Thyroid gland (tissue), 4 donors: ENCODE results near the gene UBXN2A.

Experiments
- POLR2A ChIP-seq, 2 donors: fragments of 450-650 bp; IDR thresholded peaks; one replicate each; pipeline ENCODE4 v1.6.1; 2017; ENCODE audit warnings: antibody characterized with exemption in 2 of 2, mild to moderate bottlenecking in 2 of 2, moderate library complexity in 1 of 2
- TF ChIP-seq, protein P1 (sequence below), 6 experiments: fragments of 200-600 bp in 3 of 6; fragments of 450-650 bp in 3 of 6; sonication (generic) in 3 of 6; IDR thresholded peaks; one replicate each; pipeline ENCODE4 v1.5.1; 2016 to 2019; ENCODE audit warnings: antibody characterized with exemption in 6 of 6, mild to moderate bottlenecking in 2 of 6, inconsistent platforms in 1 of 6, moderate library complexity in 1 of 6

DNA sequence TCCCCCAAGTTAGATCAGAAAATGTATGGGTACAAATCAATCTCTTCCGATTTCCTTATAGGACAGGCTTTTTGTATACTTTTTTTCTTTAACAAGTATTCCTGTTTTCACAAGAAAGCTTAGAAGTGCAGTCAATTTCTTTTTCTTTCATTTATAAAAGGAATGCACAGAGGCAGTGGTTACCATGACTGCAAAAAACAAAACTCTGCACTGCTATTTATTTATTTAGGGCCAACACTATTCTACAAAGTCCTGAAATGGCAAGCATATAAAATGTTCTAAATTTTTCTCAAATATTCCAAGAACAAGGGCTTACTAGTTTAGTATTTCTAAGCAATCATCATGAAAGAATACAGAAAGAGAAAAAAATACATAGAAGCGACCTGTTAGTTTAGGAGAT is 35.6 kb upstream of the UBXN2A start:
- no peak for TF ChIP-seq POLR2A (IDR thresholded peaks at IDR 0.05)
- TF ChIP-seq, protein P1, sequence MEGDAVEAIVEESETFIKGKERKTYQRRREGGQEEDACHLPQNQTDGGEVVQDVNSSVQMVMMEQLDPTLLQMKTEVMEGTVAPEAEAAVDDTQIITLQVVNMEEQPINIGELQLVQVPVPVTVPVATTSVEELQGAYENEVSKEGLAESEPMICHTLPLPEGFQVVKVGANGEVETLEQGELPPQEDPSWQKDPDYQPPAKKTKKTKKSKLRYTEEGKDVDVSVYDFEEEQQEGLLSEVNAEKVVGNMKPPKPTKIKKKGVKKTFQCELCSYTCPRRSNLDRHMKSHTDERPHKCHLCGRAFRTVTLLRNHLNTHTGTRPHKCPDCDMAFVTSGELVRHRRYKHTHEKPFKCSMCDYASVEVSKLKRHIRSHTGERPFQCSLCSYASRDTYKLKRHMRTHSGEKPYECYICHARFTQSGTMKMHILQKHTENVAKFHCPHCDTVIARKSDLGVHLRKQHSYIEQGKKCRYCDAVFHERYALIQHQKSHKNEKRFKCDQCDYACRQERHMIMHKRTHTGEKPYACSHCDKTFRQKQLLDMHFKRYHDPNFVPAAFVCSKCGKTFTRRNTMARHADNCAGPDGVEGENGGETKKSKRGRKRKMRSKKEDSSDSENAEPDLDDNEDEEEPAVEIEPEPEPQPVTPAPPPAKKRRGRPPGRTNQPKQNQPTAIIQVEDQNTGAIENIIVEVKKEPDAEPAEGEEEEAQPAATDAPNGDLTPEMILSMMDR (IDR thresholded peaks at IDR 0.05): no peak
